Hepatocyte (in vitro differentiated cells): ENCODE data around the gene TACC2. TPM values are rescaled to one million over a fixed set of nuclear protein-coding genes. Genes with fewer than 3 reads are reported as not detected.

ENCODE experiments used
- DNase-seq: peaks from one replicate; pipeline ENCODE4 v3.0.0-alpha.2; 2016; ENCODE audit warnings: low spot score
- H2AFZ ChIP-seq: fragments of 200-600 bp; sonication (generic); 2 replicates; pipeline ENCODE4 v1.6.0; 2016; ENCODE audit warnings: antibody characterized with exemption, mild to moderate bottlenecking
- H3K27ac ChIP-seq: fragments of 200-600 bp; sonication (generic); 2 replicates; pipeline ENCODE4 v1.5.1; 2016; ENCODE audit warnings: mild to moderate bottlenecking
- H3K27me3 ChIP-seq: fragments of 200-600 bp; sonication (generic); 2 replicates; pipeline ENCODE4 v1.6.1; 2016
- H3K36me3 ChIP-seq: fragments of 200-600 bp; sonication (generic); replicated peaks from 2 replicates; pipeline ENCODE4 v1.5.1; 2016; ENCODE audit warnings: low read depth; ENCODE audit not compliant: insufficient read depth
- H3K4me1 ChIP-seq: fragments of 200-600 bp; sonication (generic); 2 replicates; pipeline ENCODE4 v1.5.1; 2016; ENCODE audit warnings: mild to moderate bottlenecking, moderate library complexity; ENCODE audit not compliant: insufficient read depth
- H3K4me2 ChIP-seq: fragments of 200-600 bp; sonication (generic); 2 replicates; pipeline ENCODE4 v1.6.0; 2016
- H3K4me3 ChIP-seq: fragments of 200-600 bp; sonication (generic); 2 replicates; pipeline ENCODE4 v1.5.1; 2016; ENCODE audit warnings: mild to moderate bottlenecking
- H3K79me2 ChIP-seq: fragments of 200-600 bp; sonication (generic); 2 replicates; pipeline ENCODE4 v1.6.0; 2017; ENCODE audit warnings: mild to moderate bottlenecking
- H3K9me2 ChIP-seq: fragments of 200-600 bp; sonication (generic); replicated peaks from 2 replicates; pipeline ENCODE4 v1.6.0; 2017; ENCODE audit warnings: mild to moderate bottlenecking; ENCODE audit not compliant: insufficient read depth
- H3K9me3 ChIP-seq: fragments of 200-600 bp; sonication (generic); 2 replicates; pipeline ENCODE4 v1.5.1; 2016; ENCODE audit warnings: low read depth, mild to moderate bottlenecking
- H4K20me1 ChIP-seq: fragments of 200-600 bp; sonication (generic); 2 replicates; pipeline ENCODE4 v1.6.0; 2016; ENCODE audit warnings: mild to moderate bottlenecking; ENCODE audit not compliant: insufficient read depth, poor library complexity, severe bottlenecking
- CTCF ChIP-seq: fragments of 200-600 bp; sonication (generic); IDR thresholded peaks from 2 replicates; pipeline ENCODE4 v1.5.1; 2016; ENCODE audit warnings: antibody characterized with exemption, mild to moderate bottlenecking; ENCODE audit not compliant: poor library complexity
- EZH2 ChIP-seq: fragments of 200-600 bp; sonication (generic); IDR thresholded peaks from 2 replicates; pipeline ENCODE4 v1.6.1; 2016; ENCODE audit warnings: antibody characterized with exemption, mild to moderate bottlenecking, borderline replicate concordance
- EZH2phosphoT487 ChIP-seq: fragments of 200-600 bp; sonication (generic); IDR thresholded peaks from one replicate; pipeline ENCODE4 v1.6.1; 2018; ENCODE audit warnings: antibody characterized with exemption, mild to moderate bottlenecking, low read depth, moderate library complexity; ENCODE audit not compliant: unreplicated experiment, severe bottlenecking
- WGBS: methylation state at CpG from one replicate; pipeline ENCODE4 v1.1.6; 2016; ENCODE audit warnings: low lambda C conversion rate; ENCODE audit errors: missing lambda C conversion rate; 5-methylcytosine and 5-hydroxymethylcytosine counted together
- polyA plus RNA-seq: library from polyadenylated mRNA; unstranded; fragments of >200 nt; fragmentation: Nextera tagmentation; extraction: Ambion mirVana; gene quantifications from 2 replicates; pipeline ENCODE4 v1.2.1, GENCODE V29; 2016
- total RNA-seq: library from RNA; depleted of rRNA; stranded (reverse); fragments of >200 nt; gene quantifications from 2 replicates; pipeline ENCODE4 v1.2.3, GENCODE V29; 2014

The TACC2 gene
- total and polyA plus RNA-seq, 2 experiments from 2014 or later = 20.0 to 34.6 TPM

- Histone ChIP-seq H3K9me2 (no peaks in the 10 kb centered on the region), H4K20me1 (no peaks in the 10 kb centered on the region), H3K4me1 (no peaks in the 10 kb centered on the region), H3K4me2 (no peak overlapping the region), H3K27me3 (no peaks in the 10 kb centered on the region), H3K4me3 (no peak overlapping the region), H3K9me3 (no peaks in the 10 kb centered on the region), H2AFZ (no peak overlapping the region), H3K27ac (no peak overlapping the region), H3K79me2 (no peaks in the 10 kb centered on the region), H3K36me3 (no peaks in the 10 kb centered on the region)
- 84% methylated on average over 17 of the region's 17 CpGs for WGBS
- TF ChIP-seq EZH2phosphoT487 (no peak), CTCF (no peak)
- no peak for DNase-seq
Measured at GRCh38 chr10:122237331-122237990, 248.5 kb downstream of the TACC2 start.

GRCh38 chr10:122239578-122240257, 250.8 kb downstream of the TACC2 start:
- H3K9me3 ChIP-seq = no peaks in the 10 kb centered on the region
- no peak overlapping the region for H3K27ac ChIP-seq
- H2AFZ ChIP-seq = no peak overlapping the region
- no peak overlapping the region for H3K4me2 ChIP-seq
- no peaks in the 10 kb centered on the region for H3K4me1 ChIP-seq
- no peaks in the 10 kb centered on the region for H3K9me2 ChIP-seq
- no peaks in the 10 kb centered on the region for H3K79me2 ChIP-seq
- H3K36me3 ChIP-seq = no peaks in the 10 kb centered on the region
- H4K20me1 ChIP-seq = no peaks in the 10 kb centered on the region
- TF ChIP-seq EZH2 = no peak
- no peak for TF ChIP-seq EZH2phosphoT487
- TF ChIP-seq CTCF = no peak
- no peak overlapping the region for H3K4me3 ChIP-seq
- H3K27me3 ChIP-seq = no peaks in the 10 kb centered on the region
- no peak for DNase-seq
- WGBS = 89% methylated on average over 10 of the region's 10 CpGs

GRCh38 chr10:122240401-122240800, 251.4 kb downstream of the TACC2 start:
- WGBS = 97% methylated on average over 6 of the region's 6 CpGs
- TF ChIP-seq CTCF (no peak), EZH2 (no peak), EZH2phosphoT487 (no peak)
- H3K27ac ChIP-seq = no peak overlapping the region
- no peaks in the 10 kb centered on the region for H3K4me1 ChIP-seq
- H3K9me2 ChIP-seq = no peaks in the 10 kb centered on the region
- no peaks in the 10 kb centered on the region for H3K9me3 ChIP-seq
- H3K79me2 ChIP-seq = no peaks in the 10 kb centered on the region
- H3K27me3 ChIP-seq = no peaks in the 10 kb centered on the region
- no peak overlapping the region for H3K4me3 ChIP-seq
- no peaks in the 10 kb centered on the region for H3K36me3 ChIP-seq
- no peak for DNase-seq
- no peak overlapping the region for H2AFZ ChIP-seq
- no peak overlapping the region for H3K4me2 ChIP-seq
- H4K20me1 ChIP-seq = no peaks in the 10 kb centered on the region
